ES-I3 (cell line): ENCODE data around the gene PSMC1.

Experiments used
- H3K36me3 ChIP-seq: 2 replicates; pipeline ENCODE4 v1.6.1; 2013; ENCODE audit warnings: mild to moderate bottlenecking, low read length, control low read depth, moderate library complexity; ENCODE audit not compliant: insufficient read depth
- H3K4me1 ChIP-seq: 2 replicates; pipeline ENCODE4 v1.6.1; 2013; ENCODE audit warnings: mild to moderate bottlenecking, control low read depth, low read length; ENCODE audit not compliant: insufficient read depth
- H3K9ac ChIP-seq: 2 replicates; pipeline ENCODE4 v1.6.1; 2013; ENCODE audit warnings: low read depth, mild to moderate bottlenecking, low read length, moderate library complexity
- H3K9me3 ChIP-seq: 2 replicates; pipeline ENCODE4 v1.6.1; 2013; ENCODE audit warnings: mild to moderate bottlenecking, low read length, moderate library complexity; ENCODE audit not compliant: control insufficient read depth, insufficient read depth

The PSMC1 gene

DNA sequence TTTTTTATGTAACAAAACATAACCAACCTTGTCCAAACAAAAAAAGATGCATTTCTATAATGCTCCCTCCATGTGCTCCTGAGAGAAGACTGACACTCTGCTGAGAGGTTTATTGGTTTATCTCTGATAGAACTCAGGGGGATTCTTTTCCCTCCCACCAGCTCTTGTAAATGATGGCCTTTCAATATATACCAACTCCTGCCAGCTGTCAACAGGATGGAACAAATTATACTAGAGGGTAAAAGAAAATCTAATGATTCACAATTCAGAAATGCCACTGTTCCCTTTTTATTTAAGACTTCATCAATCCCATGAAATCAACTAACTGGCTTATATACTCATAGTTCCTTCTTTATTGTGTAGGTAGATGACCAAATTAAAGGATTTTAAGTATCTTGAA is 25.4 kb downstream of the PSMC1 start:
- H3K9ac ChIP-seq = no peak overlapping the region
- H3K36me3 ChIP-seq = no peaks in the 10 kb centered on the region; the same call in none of the 2 replicates
- H3K9me3 ChIP-seq = no peaks in the 10 kb centered on the region
- no peaks in the 10 kb centered on the region for H3K4me1 ChIP-seq

DNA sequence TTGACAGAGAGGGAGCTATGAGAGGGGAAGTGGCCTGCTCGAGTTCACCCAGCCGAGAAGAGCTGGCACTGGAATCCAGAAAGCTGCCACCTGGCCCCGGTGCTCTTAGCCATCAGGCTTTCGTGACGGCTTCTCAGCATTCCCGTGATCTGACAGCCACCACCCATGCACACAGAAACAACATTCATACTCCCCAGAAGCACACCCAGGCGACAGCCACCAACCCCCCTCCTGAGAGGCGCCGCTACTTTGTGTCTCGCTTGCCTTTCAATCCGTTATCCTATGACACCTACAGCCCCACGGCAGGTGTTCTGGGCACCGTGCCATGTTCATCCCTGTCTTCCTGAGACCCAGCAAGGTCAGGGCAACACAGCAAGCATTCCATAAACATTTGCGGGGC is 31.4 kb downstream of the PSMC1 start:
- H3K4me1 ChIP-seq = no peaks in the 10 kb centered on the region
- H3K9ac ChIP-seq = no peak overlapping the region
- H3K9me3 ChIP-seq = no peaks in the 10 kb centered on the region
- peaks cover 3% of the 10 kb centered on the region for H3K36me3 ChIP-seq

DNA sequence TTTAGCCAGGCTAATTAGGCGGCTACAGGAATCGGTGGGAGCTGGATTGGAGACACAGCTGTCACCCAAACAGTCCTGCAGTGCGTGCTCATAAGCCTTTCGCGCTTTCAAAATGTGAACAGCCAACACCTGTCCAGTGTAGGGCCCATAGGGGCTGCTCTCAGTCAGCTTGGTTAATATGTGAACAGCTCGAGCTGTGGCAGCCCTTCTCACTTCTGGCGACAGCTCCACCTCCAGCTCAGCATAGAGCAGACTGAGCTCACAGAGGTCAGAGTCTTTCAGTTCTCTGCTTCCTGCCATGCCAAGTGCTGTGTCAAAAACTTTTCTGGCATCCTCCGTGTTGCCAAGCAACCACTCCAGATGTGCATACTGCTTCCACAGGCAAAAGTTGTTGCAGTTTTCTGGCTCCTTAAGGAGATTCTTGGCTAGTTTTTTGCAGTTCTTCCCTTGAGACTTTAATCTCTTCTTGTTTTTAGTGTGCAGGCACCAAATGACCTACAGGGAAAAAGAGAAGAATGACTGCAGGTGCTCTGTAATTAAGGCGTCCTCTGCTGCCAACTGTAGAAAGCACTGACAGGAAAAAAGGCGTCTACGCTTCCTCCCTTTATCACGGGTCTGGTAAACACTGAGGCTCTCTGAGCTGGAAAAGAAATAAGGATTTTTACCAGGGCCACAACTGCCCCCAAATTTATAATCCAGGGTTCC is 32.5 kb downstream of the PSMC1 start:
- Histone ChIP-seq H3K9ac (no peak overlapping the region), H3K9me3 (no peaks in the 10 kb centered on the region), H3K4me1 (no peaks in the 10 kb centered on the region), H3K36me3 (peaks cover 3% of the 10 kb centered on the region)

DNA sequence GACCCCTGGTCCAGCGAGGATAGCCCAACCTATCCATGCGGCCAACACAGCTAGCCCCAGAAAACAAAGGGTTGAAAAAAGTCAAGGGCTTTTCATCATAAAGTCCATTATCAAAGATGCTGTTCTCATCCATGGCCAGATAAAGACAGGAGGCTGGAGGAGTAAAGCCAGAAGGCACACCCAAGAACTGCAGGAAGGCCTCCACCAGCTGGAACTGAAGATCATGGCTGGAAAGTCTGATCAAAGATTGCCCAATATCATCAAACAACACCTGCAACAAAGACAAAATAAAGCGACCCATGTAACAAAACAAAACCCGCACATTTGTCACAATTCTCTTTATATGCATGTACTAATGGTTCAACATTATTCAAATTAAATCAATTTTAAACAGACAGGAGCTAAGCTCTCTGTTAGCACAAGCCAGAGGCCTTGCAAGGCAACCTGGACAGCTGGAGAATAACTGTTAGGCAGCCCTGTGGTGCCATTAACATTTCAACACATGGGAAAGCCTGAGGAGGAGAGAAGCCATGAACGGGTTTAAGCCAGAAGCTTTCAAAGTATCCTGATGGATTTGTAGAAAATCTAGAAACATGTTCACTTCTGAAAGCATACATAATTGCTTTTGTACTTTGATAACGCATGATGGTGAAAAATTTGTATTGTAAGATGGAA is 34.1 kb downstream of the PSMC1 start:
- Histone ChIP-seq H3K9me3 (no peaks in the 10 kb centered on the region), H3K9ac (no peak overlapping the region), H3K36me3 (peaks cover 3% of the 10 kb centered on the region), H3K4me1 (no peaks in the 10 kb centered on the region)

DNA sequence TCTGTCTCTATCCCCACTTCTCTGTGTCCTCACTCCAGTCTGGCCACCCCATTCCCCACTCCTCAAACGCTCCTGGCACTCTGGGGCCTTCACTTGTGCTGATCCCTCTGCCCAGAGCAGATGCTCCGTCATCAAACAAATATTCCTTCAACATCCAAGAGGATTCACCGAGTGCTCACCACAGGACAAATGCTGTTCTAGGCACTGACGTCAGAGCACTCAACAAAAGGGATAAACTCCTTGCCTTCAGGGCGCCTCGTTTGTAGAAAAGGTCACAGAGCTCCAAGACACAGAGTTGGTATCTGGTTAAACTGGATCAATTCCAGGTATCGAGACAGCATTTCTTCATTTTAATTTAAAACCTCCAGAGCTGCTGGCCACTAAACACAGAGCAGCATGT is 35.3 kb downstream of the PSMC1 start:
- Histone ChIP-seq H3K9ac (no peak overlapping the region), H3K9me3 (no peaks in the 10 kb centered on the region), H3K4me1 (no peaks in the 10 kb centered on the region), H3K36me3 (peaks cover 5% of the 10 kb centered on the region; the same call in 1 of the 2 replicates)

DNA sequence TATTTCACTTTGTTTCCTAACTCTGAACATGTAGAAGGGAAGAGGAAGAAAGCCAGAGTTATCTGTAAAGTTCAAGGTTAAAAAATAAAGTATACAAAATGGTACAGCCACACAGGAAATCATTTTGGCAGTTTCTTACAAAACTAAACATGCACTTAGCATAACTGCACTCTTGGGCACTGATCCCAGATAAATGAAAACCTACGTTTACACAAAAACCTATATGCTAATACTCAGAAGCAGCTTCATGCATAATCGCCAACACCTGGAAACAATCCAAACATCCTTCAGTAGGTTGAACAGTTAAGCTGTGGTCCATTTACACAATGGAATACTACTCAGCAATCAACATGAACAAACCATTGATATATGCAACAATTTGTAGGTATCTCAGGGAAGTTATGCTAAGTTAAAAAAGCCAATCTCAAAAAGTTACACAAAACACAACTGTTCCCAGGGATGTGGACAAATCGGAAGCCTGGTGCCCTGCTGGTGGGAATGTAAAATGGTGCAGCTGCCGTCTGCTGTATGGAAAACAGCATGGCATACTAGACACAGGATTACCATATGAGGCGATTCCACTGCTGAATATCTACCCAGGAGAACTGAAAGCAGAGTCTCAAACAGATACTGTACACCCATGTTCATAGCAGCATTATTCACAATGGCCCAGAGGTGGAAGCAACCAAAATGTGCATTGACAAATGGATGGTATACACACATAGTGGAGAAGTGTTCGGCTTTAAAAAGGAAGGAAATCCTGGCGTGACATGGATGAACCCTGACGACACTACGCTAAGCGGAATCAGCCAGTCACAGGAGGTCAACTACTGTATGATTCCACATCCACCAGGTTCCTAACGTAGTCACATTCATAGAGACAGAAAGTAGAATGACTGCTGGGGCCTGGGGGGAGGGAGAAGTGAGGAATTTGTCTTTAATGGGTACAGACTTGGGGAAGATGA is 37.7 kb downstream of the PSMC1 start:
- H3K9me3 ChIP-seq = no peaks in the 10 kb centered on the region

DNA sequence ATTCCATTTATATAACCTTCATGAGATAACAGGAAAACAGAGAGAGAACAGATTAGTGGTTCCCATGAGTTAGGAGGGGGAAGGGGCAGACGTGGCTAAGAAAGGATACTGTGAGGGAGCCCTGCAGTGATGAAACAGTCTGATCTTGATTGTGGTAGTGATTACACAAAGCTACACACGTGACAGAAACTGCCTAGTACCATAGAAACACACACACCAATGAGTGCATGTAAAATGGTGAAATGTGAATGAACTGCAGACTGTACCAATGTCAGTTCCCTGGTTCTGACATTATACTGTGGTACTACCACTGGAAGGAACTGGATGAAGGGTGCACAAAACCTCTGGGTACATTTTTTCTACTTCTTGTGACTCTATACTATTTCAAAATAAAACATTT is 38.5 kb downstream of the PSMC1 start:
- Histone ChIP-seq H3K4me1 (no peaks in the 10 kb centered on the region), H3K9me3 (no peaks in the 10 kb centered on the region), H3K36me3 (peaks cover 5% of the 10 kb centered on the region; the same call in 1 of the 2 replicates), H3K9ac (no peak overlapping the region)

More for the DNA sequence above, 37.7 kb downstream of the PSMC1 start:
- Histone ChIP-seq H3K36me3 (peaks cover 5% of the 10 kb centered on the region; the same call in 1 of the 2 replicates), H3K4me1 (no peaks in the 10 kb centered on the region), H3K9ac (no peak overlapping the region)

DNA sequence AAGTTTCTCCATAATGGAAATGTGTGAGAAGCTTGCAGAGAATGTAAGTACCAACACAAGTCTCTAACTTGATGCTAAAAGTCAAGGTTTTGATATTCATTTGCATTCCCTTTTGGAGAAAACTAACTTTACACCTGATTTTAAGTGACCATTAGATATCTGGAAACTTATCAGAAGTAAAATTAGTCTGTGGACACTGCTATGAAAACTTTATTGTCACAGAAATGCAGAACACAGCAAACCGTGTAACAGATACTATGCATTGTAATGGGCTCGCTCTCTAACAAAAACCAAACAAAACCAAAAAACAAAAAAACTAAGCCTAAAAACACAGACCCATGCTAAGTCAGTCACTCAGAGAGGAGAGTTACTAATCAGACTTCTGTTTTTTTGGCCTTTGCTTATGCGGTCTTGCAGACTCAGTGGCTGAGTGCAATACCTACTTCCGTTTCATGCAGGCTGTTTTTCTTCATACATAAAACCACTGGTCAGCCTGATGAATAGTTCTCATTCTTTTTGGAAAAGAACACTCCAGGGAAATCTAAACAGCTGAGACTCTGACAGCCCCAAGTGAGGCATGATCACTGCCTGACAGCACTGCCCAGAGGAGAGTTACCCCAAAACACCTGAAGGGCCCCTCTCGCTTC is 39.6 kb downstream of the PSMC1 start:
- H3K36me3 ChIP-seq = peaks cover 5% of the 10 kb centered on the region

DNA sequence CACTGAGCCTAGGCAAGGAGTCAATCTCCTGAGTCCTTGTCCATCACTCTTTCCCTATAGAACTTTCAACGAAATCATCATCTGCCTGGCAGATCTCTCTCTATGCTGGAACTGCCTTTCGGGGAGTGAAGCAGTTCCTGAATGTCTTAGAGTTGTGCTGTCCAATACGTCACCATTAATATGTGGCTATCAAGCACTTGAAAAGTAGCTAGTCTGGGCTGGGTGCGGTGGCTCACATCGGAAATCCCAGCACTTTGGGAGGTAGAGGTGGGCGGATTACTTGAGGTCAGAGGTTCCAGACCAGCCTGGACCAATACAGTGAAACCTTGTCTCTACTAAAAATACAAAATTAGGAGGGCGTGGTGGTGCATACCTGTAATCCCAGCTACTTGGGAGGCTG is 40.3 kb downstream of the PSMC1 start:
- Histone ChIP-seq H3K36me3 (peaks cover 5% of the 10 kb centered on the region), H3K9me3 (no peaks in the 10 kb centered on the region), H3K9ac (no peak overlapping the region), H3K4me1 (no peaks in the 10 kb centered on the region)

More for the DNA sequence above, 39.6 kb downstream of the PSMC1 start:
- no peaks in the 10 kb centered on the region for H3K4me1 ChIP-seq
- H3K9me3 ChIP-seq = no peaks in the 10 kb centered on the region
- no peak overlapping the region for H3K9ac ChIP-seq

DNA sequence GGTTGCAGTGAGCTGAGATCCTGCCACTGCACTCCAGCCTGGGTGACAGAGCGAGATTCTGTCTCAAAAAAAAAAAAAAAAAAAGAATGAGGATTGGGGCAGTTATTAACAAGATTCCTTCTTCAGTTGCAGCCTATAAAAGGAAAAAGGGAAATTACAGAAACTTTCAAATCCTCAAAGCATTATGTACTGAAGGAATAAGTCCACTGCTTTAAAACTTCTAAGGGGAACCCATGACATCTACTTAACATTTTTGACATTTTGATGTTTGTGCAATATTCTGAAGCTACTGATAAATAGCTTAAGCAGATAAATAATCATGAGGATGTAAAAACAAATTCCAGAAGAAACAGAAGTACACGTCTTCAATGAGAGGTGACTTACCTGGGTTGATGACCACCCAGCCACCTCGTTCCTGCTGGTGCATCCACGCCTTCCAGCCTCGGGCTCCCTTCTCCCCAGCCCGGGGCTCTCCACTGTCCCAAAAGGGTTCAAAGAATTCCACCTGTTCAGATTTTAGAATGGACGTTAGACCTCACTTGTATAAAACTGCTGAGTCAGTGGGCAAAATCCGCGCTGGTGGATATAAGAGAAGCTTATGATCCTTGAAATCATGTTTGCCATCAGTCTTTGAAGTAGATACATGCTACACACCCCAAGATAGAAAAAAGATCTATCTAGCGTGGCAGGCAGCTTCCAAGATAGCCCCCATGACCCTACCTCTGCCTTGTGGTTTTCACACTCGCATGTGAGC is 41.7 kb downstream of the PSMC1 start:
- peaks cover 5% of the 10 kb centered on the region for H3K4me1 ChIP-seq
- H3K36me3 ChIP-seq = peaks cover 3% of the 10 kb centered on the region
- no peak overlapping the region for H3K9ac ChIP-seq

DNA sequence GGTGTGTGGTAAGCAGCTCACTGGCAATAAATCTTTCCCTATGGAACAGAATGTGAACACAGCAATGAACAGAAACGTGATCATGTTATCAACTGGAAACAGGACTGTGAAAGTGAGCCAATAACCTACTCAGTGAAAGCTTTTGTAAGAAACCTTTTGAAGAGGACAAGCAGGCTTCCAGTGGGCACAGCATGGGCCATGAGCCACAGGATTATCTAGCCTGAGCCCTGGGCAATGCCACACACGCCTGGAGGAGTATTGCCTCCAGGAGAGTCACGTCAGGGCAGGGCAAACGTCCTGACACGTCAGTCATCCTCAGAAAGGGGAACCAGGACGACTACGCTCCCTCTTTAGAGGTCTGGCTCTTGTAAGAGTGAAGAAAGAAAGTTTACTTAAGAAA is 43.1 kb downstream of the PSMC1 start:
- Histone ChIP-seq H3K36me3 (peaks cover 3% of the 10 kb centered on the region), H3K9me3 (no peaks in the 10 kb centered on the region), H3K9ac (no peak overlapping the region), H3K4me1 (peaks cover 16% of the 10 kb centered on the region)

More for the DNA sequence above, 41.7 kb downstream of the PSMC1 start:
- H3K9me3 ChIP-seq = no peaks in the 10 kb centered on the region

DNA sequence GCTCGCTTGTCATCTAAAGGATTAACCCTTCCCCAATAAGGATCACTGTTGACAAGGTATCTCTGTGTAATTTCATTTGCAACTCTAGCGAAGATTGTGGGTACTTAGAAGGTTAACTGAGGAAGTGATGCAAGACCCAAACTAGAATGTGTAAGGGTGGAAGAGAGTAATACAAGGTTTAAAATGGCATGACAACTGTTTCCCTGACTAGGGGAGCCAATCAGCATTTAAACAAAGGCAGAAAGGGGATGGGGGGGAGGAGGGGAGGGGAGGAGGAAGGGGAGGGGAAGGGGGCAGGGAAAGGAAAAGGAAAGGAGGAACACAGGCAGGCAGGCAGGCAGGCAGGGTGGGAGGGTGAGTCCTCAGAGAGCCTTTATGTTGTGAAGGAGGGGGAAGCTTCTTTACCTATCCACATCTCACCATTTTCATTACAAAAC is 44.3 kb downstream of the PSMC1 start:
- peaks cover 3% of the 10 kb centered on the region for H3K36me3 ChIP-seq
- peaks cover 20% of the 10 kb centered on the region for H3K4me1 ChIP-seq
- H3K9ac ChIP-seq = no peak overlapping the region
- H3K9me3 ChIP-seq = no peaks in the 10 kb centered on the region

DNA sequence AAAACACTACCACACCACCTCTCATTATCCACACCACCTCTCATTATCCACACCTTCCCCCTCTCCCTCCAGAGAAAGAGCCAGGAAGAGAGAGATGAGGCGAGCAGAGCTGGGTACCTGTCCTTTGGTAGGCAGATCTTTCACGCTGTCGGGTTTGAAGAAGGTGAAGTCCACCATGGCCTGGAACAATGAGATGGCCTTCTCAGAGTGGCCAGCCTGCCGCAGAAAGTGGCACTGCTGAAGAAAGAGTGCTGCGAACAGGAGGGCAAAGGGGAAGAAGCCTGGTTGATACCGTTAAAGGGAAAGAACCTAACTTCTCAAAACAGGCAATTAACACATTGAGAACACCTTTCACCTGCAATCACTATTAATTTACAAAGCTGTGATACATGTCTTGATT is 44.8 kb downstream of the PSMC1 start:
- Histone ChIP-seq H3K4me1 (peaks cover 20% of the 10 kb centered on the region), H3K9ac (no peak overlapping the region), H3K9me3 (no peaks in the 10 kb centered on the region), H3K36me3 (peaks cover 3% of the 10 kb centered on the region)
